ENCODE measurements around the gene DHX38.

Gene DHX38

GRCh38 chr16:72109966-72110530 lies 16.4 kb downstream of the DHX38 start:
- Histone ChIP-seq H3K9me3 (ENCODE audit: control insufficient read depth in 1 of 2, low read length in 2 of 2) (no peaks in the 10 kb centered on the region), H3K4me1 (ENCODE audit: control insufficient read depth in 1 of 2, insufficient read depth in 2 of 2, low read length in 2 of 2) (no peaks in the 10 kb centered on the region), H3K4me3 (ENCODE audit: low read depth in 1 of 2, low read length in 2 of 2) (no peak overlapping the region), H3K27me3 (ENCODE audit: low read depth, low read length) (no peaks in the 10 kb centered on the region), H3K27ac (ENCODE audit: low read length) (no peak overlapping the region), H3K36me3 (ENCODE audit: control insufficient read depth in 1 of 2, insufficient read depth in 2 of 2, low read length in 2 of 2) (peaks cover 80 to 84% of the 10 kb centered on the region in 2 donors)

GRCh38 chr16:72110662-72111615 lies 17.3 kb downstream of the DHX38 start:
- no peaks in the 10 kb centered on the region for H3K4me1 ChIP-seq (ENCODE audit: control insufficient read depth in 1 of 2, insufficient read depth in 2 of 2, low read length in 2 of 2)
- H3K36me3 ChIP-seq (ENCODE audit: control insufficient read depth in 1 of 2, insufficient read depth in 2 of 2, low read length in 2 of 2) = peaks cover 72 to 75% of the 10 kb centered on the region in 2 donors
- H3K9me3 ChIP-seq (ENCODE audit: control insufficient read depth in 1 of 2, low read length in 2 of 2) = no peaks in the 10 kb centered on the region

GRCh38 chr16:72111657-72112451 lies 18.2 kb downstream of the DHX38 start:
- no peak overlapping the region for H3K27ac ChIP-seq (ENCODE audit: low read length)
- no peaks in the 10 kb centered on the region for H3K9me3 ChIP-seq (ENCODE audit: control insufficient read depth in 1 of 2, low read length in 2 of 2)
- H3K36me3 ChIP-seq (ENCODE audit: control insufficient read depth in 1 of 2, insufficient read depth in 2 of 2, low read length in 2 of 2) = peaks cover 63 to 67% of the 10 kb centered on the region in 2 donors
- H3K4me3 ChIP-seq (ENCODE audit: low read depth in 1 of 2, low read length in 2 of 2) = no peak overlapping the region
- H3K27me3 ChIP-seq (ENCODE audit: low read depth, low read length) = no peaks in the 10 kb centered on the region
- H3K4me1 ChIP-seq (ENCODE audit: control insufficient read depth in 1 of 2, insufficient read depth in 2 of 2, low read length in 2 of 2) = no peaks in the 10 kb centered on the region

More at GRCh38 chr16:72110662-72111615, 17.3 kb downstream of the DHX38 start:
- Histone ChIP-seq H3K27me3 (ENCODE audit: low read depth, low read length) (no peaks in the 10 kb centered on the region), H3K27ac (ENCODE audit: low read length) (no peak overlapping the region), H3K4me3 (ENCODE audit: low read depth in 1 of 2, low read length in 2 of 2) (no peak overlapping the region)

- Histone ChIP-seq H3K4me3 (ENCODE audit: low read depth in 1 of 2, low read length in 2 of 2) (no peak overlapping the region), H3K4me1 (ENCODE audit: control insufficient read depth in 1 of 2, insufficient read depth in 2 of 2, low read length in 2 of 2) (no peaks in the 10 kb centered on the region), H3K36me3 (ENCODE audit: control insufficient read depth in 1 of 2, insufficient read depth in 2 of 2, low read length in 2 of 2) (peaks cover 59 to 61% of the 10 kb centered on the region in 2 donors), H3K9me3 (ENCODE audit: control insufficient read depth in 1 of 2, low read length in 2 of 2) (no peaks in the 10 kb centered on the region), H3K27ac (ENCODE audit: low read length) (no peak overlapping the region), H3K27me3 (ENCODE audit: low read depth, low read length) (no peaks in the 10 kb centered on the region)
These were observed 18.8 kb downstream of the DHX38 start for GRCh38 chr16:72112452-72112792.

- no peaks in the 10 kb centered on the region for H3K9me3 ChIP-seq (ENCODE audit: control insufficient read depth in 1 of 2, low read length in 2 of 2)
- H3K4me1 ChIP-seq (ENCODE audit: control insufficient read depth in 1 of 2, insufficient read depth in 2 of 2, low read length in 2 of 2) = no peaks in the 10 kb centered on the region
- no peak overlapping the region for H3K27ac ChIP-seq (ENCODE audit: low read length)
- H3K36me3 ChIP-seq (ENCODE audit: control insufficient read depth in 1 of 2, insufficient read depth in 2 of 2, low read length in 2 of 2) = peaks cover 52 to 55% of the 10 kb centered on the region in 2 donors
- H3K4me3 ChIP-seq (ENCODE audit: low read depth in 1 of 2, low read length in 2 of 2) = no peak overlapping the region
- no peaks in the 10 kb centered on the region for H3K27me3 ChIP-seq (ENCODE audit: low read depth, low read length)
These were observed 19.4 kb downstream of the DHX38 start for GRCh38 chr16:72112906-72113615.

GRCh38 chr16:72113616-72113945 lies 19.9 kb downstream of the DHX38 start:
- H3K4me3 ChIP-seq (ENCODE audit: low read depth in 1 of 2, low read length in 2 of 2) = no peak overlapping the region
- H3K9me3 ChIP-seq (ENCODE audit: control insufficient read depth in 1 of 2, low read length in 2 of 2) = no peaks in the 10 kb centered on the region
- H3K27ac ChIP-seq (ENCODE audit: low read length) = no peak overlapping the region
- H3K4me1 ChIP-seq (ENCODE audit: control insufficient read depth in 1 of 2, insufficient read depth in 2 of 2, low read length in 2 of 2) = no peaks in the 10 kb centered on the region
- H3K27me3 ChIP-seq (ENCODE audit: low read depth, low read length) = no peaks in the 10 kb centered on the region
- H3K36me3 ChIP-seq (ENCODE audit: control insufficient read depth in 1 of 2, insufficient read depth in 2 of 2, low read length in 2 of 2) = peaks cover 47 to 49% of the 10 kb centered on the region in 2 donors

- Histone ChIP-seq H3K27ac (ENCODE audit: low read length) (no peak overlapping the region), H3K36me3 (ENCODE audit: control insufficient read depth in 1 of 2, insufficient read depth in 2 of 2, low read length in 2 of 2) (no peaks in the 10 kb centered on the region), H3K4me1 (ENCODE audit: control insufficient read depth in 1 of 2, insufficient read depth in 2 of 2, low read length in 2 of 2) (no peaks in the 10 kb centered on the region), H3K27me3 (ENCODE audit: low read depth, low read length) (no peaks in the 10 kb centered on the region), H3K9me3 (ENCODE audit: control insufficient read depth in 1 of 2, low read length in 2 of 2) (no peaks in the 10 kb centered on the region), H3K4me3 (ENCODE audit: low read depth in 1 of 2, low read length in 2 of 2) (no peak overlapping the region)
These were observed 26.4 kb downstream of the DHX38 start for GRCh38 chr16:72120026-72120425.

GRCh38 chr16:72122308-72122707 lies 28.7 kb downstream of the DHX38 start:
- no peaks in the 10 kb centered on the region for H3K9me3 ChIP-seq (ENCODE audit: control insufficient read depth in 1 of 2, low read length in 2 of 2)
- H3K4me1 ChIP-seq (ENCODE audit: control insufficient read depth in 1 of 2, insufficient read depth in 2 of 2, low read length in 2 of 2) = no peaks in the 10 kb centered on the region
- H3K36me3 ChIP-seq (ENCODE audit: control insufficient read depth in 1 of 2, insufficient read depth in 2 of 2, low read length in 2 of 2) = no peaks in the 10 kb centered on the region
- no peaks in the 10 kb centered on the region for H3K27me3 ChIP-seq (ENCODE audit: low read depth, low read length)
- no peak overlapping the region for H3K4me3 ChIP-seq (ENCODE audit: low read depth in 1 of 2, low read length in 2 of 2)
- no peak overlapping the region for H3K27ac ChIP-seq (ENCODE audit: low read length)

- Histone ChIP-seq H3K27ac (ENCODE audit: low read length) (no peak overlapping the region), H3K4me1 (ENCODE audit: control insufficient read depth in 1 of 2, insufficient read depth in 2 of 2, low read length in 2 of 2) (no peaks in the 10 kb centered on the region), H3K36me3 (ENCODE audit: control insufficient read depth in 1 of 2, insufficient read depth in 2 of 2, low read length in 2 of 2) (no peaks in the 10 kb centered on the region), H3K27me3 (ENCODE audit: low read depth, low read length) (no peaks in the 10 kb centered on the region), H3K4me3 (ENCODE audit: low read depth in 1 of 2, low read length in 2 of 2) (no peak overlapping the region), H3K9me3 (ENCODE audit: control insufficient read depth in 1 of 2, low read length in 2 of 2) (no peaks in the 10 kb centered on the region)
These were observed 29.3 kb downstream of the DHX38 start for GRCh38 chr16:72122916-72123315.

- no peak overlapping the region for H3K27ac ChIP-seq (ENCODE audit: low read length)
- no peaks in the 10 kb centered on the region for H3K27me3 ChIP-seq (ENCODE audit: low read depth, low read length)
- H3K4me1 ChIP-seq (ENCODE audit: control insufficient read depth in 1 of 2, insufficient read depth in 2 of 2, low read length in 2 of 2) = no peaks in the 10 kb centered on the region
- H3K9me3 ChIP-seq (ENCODE audit: control insufficient read depth in 1 of 2, low read length in 2 of 2) = no peaks in the 10 kb centered on the region
- no peaks in the 10 kb centered on the region for H3K36me3 ChIP-seq (ENCODE audit: control insufficient read depth in 1 of 2, insufficient read depth in 2 of 2, low read length in 2 of 2)
- no peak overlapping the region for H3K4me3 ChIP-seq (ENCODE audit: low read depth in 1 of 2, low read length in 2 of 2)
These were observed 29.8 kb downstream of the DHX38 start for GRCh38 chr16:72123426-72123825.

- Histone ChIP-seq H3K9me3 (ENCODE audit: control insufficient read depth in 1 of 2, low read length in 2 of 2) (no peaks in the 10 kb centered on the region), H3K4me3 (ENCODE audit: low read depth in 1 of 2, low read length in 2 of 2) (no peak overlapping the region), H3K4me1 (ENCODE audit: control insufficient read depth in 1 of 2, insufficient read depth in 2 of 2, low read length in 2 of 2) (no peaks in the 10 kb centered on the region), H3K27me3 (ENCODE audit: low read depth, low read length) (no peaks in the 10 kb centered on the region), H3K27ac (ENCODE audit: low read length) (no peak overlapping the region), H3K36me3 (ENCODE audit: control insufficient read depth in 1 of 2, insufficient read depth in 2 of 2, low read length in 2 of 2) (no peaks in the 10 kb centered on the region)
These were observed 30.5 kb downstream of the DHX38 start for GRCh38 chr16:72124148-72124547.

All from muscle layer of duodenum (tissue), 2 donors.